ENCODE data around the gene C3orf33.

DNA sequence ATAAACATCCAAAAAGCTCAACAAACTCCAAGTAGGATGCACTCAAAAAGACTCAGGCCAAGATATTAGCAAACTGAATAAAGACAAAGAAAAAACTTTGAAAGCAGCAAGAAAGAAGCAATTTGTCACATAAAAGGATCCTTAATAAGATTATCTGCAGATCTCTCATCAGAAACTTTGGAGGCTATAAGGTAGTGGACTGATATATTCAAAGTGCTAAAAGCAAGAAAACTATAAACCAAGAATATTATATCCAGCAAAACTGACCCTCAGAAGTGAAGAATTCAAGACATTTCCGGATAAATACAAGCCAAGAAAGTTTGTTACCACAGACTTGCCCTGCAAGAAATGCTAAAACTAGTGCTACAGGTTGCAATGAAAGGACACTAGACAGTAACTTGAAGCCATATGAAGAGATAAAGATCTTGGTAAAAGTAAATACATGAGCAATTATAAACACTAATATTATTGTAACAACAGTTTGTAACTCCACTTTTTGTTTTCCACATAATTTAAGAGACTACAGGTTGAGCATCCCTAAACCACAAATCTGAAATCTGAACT is 23.6 kb downstream of the C3orf33 start:
- TF ChIP-seq FOSL1 (IDR thresholded peaks at IDR 0.05; ENCODE audit: low read depth) (no peak), SIN3A (IDR thresholded peaks at IDR 0.05; ENCODE audit: low read depth) (no peak), RAD21 (IDR thresholded peaks at IDR 0.05; ENCODE audit: low read depth) (no peak), POLR2A (IDR thresholded peaks at IDR 0.05; ENCODE audit: borderline replicate concordance, extremely low read depth, insufficient read depth, insufficient read length) (no peak), POLR2AphosphoS5 (IDR thresholded peaks at IDR 0.05; ENCODE audit: low read depth, low read length) (no peak), EZH2phosphoT487 (IDR thresholded peaks at IDR 0.05; ENCODE audit: borderline replicate concordance) (no peak), EZH2 (IDR thresholded peaks at IDR 0.05) (no peak), SP1 (IDR thresholded peaks at IDR 0.05; ENCODE audit: low read depth) (no peak), EGR1 (IDR thresholded peaks at IDR 0.05; ENCODE audit: low read depth) (no peak), JUND (IDR thresholded peaks at IDR 0.05) (no peak)
- TF ChIP-seq, protein P1, sequence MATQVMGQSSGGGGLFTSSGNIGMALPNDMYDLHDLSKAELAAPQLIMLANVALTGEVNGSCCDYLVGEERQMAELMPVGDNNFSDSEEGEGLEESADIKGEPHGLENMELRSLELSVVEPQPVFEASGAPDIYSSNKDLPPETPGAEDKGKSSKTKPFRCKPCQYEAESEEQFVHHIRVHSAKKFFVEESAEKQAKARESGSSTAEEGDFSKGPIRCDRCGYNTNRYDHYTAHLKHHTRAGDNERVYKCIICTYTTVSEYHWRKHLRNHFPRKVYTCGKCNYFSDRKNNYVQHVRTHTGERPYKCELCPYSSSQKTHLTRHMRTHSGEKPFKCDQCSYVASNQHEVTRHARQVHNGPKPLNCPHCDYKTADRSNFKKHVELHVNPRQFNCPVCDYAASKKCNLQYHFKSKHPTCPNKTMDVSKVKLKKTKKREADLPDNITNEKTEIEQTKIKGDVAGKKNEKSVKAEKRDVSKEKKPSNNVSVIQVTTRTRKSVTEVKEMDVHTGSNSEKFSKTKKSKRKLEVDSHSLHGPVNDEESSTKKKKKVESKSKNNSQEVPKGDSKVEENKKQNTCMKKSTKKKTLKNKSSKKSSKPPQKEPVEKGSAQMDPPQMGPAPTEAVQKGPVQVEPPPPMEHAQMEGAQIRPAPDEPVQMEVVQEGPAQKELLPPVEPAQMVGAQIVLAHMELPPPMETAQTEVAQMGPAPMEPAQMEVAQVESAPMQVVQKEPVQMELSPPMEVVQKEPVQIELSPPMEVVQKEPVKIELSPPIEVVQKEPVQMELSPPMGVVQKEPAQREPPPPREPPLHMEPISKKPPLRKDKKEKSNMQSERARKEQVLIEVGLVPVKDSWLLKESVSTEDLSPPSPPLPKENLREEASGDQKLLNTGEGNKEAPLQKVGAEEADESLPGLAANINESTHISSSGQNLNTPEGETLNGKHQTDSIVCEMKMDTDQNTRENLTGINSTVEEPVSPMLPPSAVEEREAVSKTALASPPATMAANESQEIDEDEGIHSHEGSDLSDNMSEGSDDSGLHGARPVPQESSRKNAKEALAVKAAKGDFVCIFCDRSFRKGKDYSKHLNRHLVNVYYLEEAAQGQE (IDR thresholded peaks at IDR 0.05; ENCODE audit: low read depth): no peak
- TF ChIP-seq, protein P2, sequence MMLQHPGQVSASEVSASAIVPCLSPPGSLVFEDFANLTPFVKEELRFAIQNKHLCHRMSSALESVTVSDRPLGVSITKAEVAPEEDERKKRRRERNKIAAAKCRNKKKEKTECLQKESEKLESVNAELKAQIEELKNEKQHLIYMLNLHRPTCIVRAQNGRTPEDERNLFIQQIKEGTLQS (IDR thresholded peaks at IDR 0.05): no peak
- TF ChIP-seq, protein P3, sequence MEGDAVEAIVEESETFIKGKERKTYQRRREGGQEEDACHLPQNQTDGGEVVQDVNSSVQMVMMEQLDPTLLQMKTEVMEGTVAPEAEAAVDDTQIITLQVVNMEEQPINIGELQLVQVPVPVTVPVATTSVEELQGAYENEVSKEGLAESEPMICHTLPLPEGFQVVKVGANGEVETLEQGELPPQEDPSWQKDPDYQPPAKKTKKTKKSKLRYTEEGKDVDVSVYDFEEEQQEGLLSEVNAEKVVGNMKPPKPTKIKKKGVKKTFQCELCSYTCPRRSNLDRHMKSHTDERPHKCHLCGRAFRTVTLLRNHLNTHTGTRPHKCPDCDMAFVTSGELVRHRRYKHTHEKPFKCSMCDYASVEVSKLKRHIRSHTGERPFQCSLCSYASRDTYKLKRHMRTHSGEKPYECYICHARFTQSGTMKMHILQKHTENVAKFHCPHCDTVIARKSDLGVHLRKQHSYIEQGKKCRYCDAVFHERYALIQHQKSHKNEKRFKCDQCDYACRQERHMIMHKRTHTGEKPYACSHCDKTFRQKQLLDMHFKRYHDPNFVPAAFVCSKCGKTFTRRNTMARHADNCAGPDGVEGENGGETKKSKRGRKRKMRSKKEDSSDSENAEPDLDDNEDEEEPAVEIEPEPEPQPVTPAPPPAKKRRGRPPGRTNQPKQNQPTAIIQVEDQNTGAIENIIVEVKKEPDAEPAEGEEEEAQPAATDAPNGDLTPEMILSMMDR (IDR thresholded peaks at IDR 0.05 in 2 of 3, conservative IDR thresholded peaks at IDR 0.05 in 1 of 3; ENCODE audit: borderline replicate concordance in 1 of 3, insufficient read depth in 1 of 3, low read depth in 2 of 3, low read length in 2 of 3): no peak
- TF ChIP-seq, protein P4, sequence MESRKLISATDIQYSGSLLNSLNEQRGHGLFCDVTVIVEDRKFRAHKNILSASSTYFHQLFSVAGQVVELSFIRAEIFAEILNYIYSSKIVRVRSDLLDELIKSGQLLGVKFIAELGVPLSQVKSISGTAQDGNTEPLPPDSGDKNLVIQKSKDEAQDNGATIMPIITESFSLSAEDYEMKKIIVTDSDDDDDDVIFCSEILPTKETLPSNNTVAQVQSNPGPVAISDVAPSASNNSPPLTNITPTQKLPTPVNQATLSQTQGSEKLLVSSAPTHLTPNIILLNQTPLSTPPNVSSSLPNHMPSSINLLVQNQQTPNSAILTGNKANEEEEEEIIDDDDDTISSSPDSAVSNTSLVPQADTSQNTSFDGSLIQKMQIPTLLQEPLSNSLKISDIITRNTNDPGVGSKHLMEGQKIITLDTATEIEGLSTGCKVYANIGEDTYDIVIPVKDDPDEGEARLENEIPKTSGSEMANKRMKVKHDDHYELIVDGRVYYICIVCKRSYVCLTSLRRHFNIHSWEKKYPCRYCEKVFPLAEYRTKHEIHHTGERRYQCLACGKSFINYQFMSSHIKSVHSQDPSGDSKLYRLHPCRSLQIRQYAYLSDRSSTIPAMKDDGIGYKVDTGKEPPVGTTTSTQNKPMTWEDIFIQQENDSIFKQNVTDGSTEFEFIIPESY (IDR thresholded peaks at IDR 0.05; ENCODE audit: extremely low read depth, insufficient replicate concordance, low read length): no peak

All from HCT116 (cell line).